ENCODE results near the gene USH1C.

- TF ChIP-seq POLR2AphosphoS5 (IDR thresholded peaks at IDR 0.05): no peak
- TF ChIP-seq, protein P1, sequence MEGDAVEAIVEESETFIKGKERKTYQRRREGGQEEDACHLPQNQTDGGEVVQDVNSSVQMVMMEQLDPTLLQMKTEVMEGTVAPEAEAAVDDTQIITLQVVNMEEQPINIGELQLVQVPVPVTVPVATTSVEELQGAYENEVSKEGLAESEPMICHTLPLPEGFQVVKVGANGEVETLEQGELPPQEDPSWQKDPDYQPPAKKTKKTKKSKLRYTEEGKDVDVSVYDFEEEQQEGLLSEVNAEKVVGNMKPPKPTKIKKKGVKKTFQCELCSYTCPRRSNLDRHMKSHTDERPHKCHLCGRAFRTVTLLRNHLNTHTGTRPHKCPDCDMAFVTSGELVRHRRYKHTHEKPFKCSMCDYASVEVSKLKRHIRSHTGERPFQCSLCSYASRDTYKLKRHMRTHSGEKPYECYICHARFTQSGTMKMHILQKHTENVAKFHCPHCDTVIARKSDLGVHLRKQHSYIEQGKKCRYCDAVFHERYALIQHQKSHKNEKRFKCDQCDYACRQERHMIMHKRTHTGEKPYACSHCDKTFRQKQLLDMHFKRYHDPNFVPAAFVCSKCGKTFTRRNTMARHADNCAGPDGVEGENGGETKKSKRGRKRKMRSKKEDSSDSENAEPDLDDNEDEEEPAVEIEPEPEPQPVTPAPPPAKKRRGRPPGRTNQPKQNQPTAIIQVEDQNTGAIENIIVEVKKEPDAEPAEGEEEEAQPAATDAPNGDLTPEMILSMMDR (IDR thresholded peaks at IDR 0.05): no peak
Observed at GRCh38 chr11:17463546-17464174, 80.6 kb downstream of the USH1C start.
